HG02970 (cell line): ENCODE data around the gene AP1B1.
"Not testable (repeated sequence)": the region's sequence is repeated elsewhere in the genome, so short reads cannot be mapped to it uniquely, and the experiment has no call there.

Experiments used
- ATAC-seq: cut with Tn5 transposase; IDR thresholded peaks from one replicate; pipeline ENCODE4 v1.9.1; 2021; ENCODE audit warnings: mild to moderate bottlenecking, moderate library complexity, moderate number of reproducible peaks; ENCODE audit not compliant: unreplicated experiment, low FRiP score

Gene AP1B1

DNA sequence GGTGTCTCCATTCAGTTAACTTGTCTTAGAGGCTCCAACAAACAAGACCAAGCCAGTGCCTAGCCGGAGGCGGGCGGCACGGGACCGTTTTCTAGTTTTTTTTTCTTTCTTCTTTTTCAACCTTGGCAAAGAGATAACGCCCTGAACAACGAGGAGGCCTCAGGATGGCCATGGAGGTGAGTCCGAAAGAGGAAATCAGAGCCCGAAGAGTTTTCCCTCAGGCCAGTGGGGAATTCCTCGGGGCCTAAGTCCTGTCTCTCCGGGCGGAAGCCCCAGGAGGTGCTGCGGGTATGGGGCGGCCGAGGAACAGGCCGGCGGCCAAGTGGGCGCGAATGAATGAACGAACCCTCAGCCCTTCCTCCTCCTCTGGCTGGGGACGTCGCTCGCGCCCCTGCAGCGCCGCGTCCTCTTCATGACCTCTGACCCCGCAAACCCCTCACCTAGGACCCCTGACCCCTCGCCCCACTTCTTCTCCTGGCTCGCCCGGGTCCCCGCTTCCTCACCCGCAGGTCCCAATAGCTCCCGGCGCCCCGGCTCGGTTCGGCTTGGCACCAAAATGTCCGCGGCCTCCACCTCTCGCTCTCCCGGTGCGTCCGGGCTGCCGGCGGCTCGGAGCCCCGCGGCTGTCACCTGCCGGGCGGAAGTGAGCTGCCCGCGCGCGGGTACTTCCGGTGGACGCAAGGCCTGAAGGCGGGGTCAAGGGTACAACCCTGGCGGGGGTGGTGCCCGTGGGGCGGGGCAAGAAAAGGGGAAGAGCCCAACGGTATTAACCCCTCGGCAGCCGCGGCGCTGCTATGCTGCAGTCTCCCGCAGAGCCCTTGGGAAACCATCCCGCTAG is at the start of gene AP1B1:
AP1B1 (minus strand) TSS at position 650 of the 838 bp plus-strand sequence. CDS start 21,327 bp downstream, outside the sequence.
- ATAC-seq, result peak; percentile 82

- no peak for ATAC-seq
Measured at GRCh38 chr22:29435236-29436136, 47.1 kb upstream of the AP1B1 start.

DNA sequence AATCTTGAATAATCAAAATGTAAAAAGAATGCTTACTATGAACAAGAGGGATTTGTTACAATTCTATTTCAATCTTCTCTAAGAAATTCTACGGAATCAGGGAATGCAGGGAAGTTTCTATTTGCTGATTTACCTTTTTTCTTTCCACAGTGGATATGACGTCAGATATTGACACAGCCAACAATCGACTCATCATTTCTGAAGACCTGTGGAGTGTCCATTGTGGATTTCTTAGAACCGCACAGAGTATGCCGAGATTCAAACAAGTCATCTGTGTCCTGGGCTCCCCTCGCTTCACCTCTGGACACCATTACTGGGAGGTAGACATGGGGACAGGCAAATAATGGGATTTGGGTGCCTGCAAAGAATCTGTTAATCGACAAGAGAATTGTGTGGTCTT is 45.9 kb upstream of the AP1B1 start:
- no peak for ATAC-seq

DNA sequence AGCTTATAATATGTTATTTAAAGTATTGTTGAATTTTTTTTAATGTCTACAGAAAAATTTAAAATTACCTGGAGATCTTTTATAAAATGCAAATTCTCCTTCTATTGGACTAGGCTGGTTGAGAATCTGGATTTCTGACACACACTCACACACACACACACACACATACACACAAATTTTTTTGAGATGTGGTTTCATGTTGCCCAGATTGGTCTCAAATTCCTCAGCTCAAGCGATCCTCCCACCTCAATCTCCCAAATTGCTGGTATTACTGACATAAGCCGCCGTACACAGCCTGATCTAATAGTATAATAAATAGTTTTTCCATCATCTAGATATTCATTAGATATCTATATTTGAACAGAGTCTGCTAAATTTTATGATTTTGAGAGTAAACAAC is 45.5 kb upstream of the AP1B1 start:
- ATAC-seq, result no peak

DNA sequence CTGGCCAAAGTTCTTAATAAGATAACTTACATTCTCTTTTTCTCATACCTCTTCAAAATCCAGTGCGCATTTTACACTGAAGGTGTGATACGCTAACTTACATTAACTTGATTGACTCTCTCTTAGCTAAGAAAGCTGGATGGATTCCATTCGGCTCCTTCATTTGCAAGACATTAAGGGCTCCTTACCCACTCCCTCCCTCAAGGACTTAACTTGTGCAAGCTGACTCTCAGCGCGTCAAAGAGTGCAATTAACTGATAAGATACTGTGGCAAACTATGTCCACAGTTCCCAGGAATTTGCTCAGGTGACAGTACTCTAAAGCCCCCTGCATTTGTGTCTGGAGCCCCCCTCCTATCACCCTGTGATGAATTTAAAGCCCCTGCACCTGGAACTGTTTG is 43.6 kb upstream of the AP1B1 start:
- ATAC-seq, result no peak

GRCh38 chr22:29427176-29427760 is 38.9 kb upstream of the AP1B1 start:
- ATAC-seq, result no peak

- ATAC-seq, result no peak
Measured at GRCh38 chr22:29426476-29426875, 38.1 kb upstream of the AP1B1 start.

GRCh38 chr22:29418704-29419103 is 30.3 kb upstream of the AP1B1 start:
- not testable (repeated sequence) for ATAC-seq

- not testable (repeated sequence) for ATAC-seq
Measured at GRCh38 chr22:29414951-29415591, 26.7 kb upstream of the AP1B1 start.

DNA sequence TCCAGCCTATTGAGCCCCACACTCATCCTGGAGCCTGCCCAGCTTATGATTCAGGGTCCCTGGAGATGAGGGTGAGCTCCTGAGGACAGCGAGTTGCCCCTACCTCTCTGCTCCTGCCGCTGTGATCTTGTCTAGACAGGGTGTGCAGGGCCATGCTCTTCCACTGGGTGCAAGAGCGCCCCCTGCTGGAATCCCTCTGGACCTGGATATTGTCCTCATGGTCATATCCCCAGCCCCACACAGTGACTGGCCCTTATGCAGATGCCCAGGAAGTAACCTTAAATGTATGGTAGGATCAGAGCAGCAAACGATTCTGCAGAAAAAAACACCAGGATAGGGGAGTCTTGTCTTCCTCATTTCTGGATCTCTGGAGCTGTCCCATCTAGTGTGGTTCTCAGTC is 24.4 kb upstream of the AP1B1 start:
- ATAC-seq, result not testable (repeated sequence)

- not testable (repeated sequence) for ATAC-seq
Measured at GRCh38 chr22:29411569-29412211, 23.3 kb upstream of the AP1B1 start.

DNA sequence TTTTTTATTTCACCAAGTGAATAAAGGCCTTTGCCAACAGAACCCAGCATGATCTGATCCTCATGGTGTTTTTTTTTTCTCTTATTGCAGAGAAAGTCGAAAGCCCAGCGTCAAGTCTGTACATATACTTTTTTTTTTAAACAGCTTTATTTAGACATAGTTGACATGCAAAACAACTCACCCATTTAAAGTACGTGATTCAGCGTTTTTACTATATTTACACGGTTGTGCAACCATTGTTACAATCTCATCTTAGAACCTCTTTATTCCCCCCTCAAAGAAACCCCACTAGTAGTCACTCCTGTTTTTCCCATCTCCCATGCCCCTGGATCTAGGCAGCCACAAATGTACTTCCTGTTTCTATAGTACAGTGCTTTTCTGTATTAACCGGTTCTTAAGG is 20.6 kb upstream of the AP1B1 start:
- no peak for ATAC-seq

- ATAC-seq, result not testable (repeated sequence)
Measured at GRCh38 chr22:29401538-29401937, 13.2 kb upstream of the AP1B1 start.

- no peak for ATAC-seq
Measured at GRCh38 chr22:29400576-29400975, 12.2 kb upstream of the AP1B1 start.

GRCh38 chr22:29397791-29398190 is 9.4 kb upstream of the AP1B1 start:
- no peak for ATAC-seq

DNA sequence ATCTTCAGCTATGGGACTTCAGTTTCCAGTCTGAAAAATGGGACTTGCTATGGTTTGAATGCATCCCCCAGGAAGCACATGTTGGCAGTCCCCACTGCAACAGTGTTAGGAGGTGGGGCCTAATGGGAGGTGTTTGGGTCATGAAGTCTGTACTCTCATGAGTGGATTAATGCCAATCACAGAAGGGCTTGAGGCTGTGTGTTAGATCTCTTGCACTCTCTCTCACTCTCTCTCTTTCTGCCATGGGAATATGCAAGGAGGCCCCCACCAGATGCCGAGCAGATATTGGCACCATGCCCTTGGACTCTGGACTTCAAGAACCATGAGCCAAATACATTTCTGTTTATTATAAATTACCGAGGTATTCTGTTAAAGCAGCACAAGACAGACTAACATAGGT is 7.8 kb upstream of the AP1B1 start:
- ATAC-seq, result no peak

GRCh38 chr22:29394931-29395581 is 6.7 kb upstream of the AP1B1 start:
- ATAC-seq, result peak; percentile 60

DNA sequence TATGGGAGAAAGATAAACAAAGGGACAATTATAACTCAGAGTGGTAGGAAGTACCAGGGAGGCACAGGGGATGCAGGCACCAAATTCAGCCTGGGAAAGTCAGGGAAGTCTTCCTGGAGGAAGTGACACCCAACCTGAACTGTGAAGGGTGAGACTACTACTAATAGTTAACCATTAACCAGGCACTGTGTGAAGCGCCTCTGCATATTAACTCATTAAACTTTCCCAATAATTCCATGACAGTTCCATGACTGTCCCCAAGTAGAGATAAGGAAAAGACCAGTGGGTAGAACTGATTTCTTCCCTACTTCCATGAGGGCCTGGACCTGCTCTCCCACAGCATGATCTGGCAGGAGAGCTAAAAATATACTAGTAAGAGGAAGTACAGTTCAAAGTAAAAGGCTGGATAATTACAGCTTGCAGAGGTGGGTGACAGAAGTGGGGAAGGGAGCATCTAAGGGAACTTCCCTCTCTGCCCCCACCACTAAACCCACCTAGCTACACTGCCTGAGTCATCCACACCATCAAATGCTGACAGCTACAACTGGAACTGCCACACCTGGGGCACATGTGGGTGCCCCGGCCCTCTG is 4.7 kb upstream of the AP1B1 start:
- ATAC-seq, result no peak

GRCh38 chr22:29391546-29391945 is 3.2 kb upstream of the AP1B1 start:
- ATAC-seq, result no peak
